WERI-Rb-1 (cell line): ENCODE data around the gene FAM20C.

Experiments used
- DNase-seq: peaks from one replicate; pipeline ENCODE4 v3.0.0-alpha.2; 2020
- H3K27ac ChIP-seq: fragments of 250-450 bp; sonication (Bioruptor Pico); 2 replicates; pipeline ENCODE4 v1.5.1; 2020; ENCODE audit warnings: mild to moderate bottlenecking, moderate library complexity
- H3K27me3 ChIP-seq: fragments of 250-450 bp; sonication (Bioruptor Pico); 2 replicates; pipeline ENCODE4 v1.5.1; 2021; ENCODE audit warnings: mild to moderate bottlenecking, low read depth, moderate library complexity; ENCODE audit not compliant: insufficient read depth, severe bottlenecking
- H3K36me3 ChIP-seq: fragments of 250-450 bp; sonication (Bioruptor Pico); 2 replicates; pipeline ENCODE4 v1.5.1; 2020; ENCODE audit warnings: mild to moderate bottlenecking, moderate library complexity
- H3K4me3 ChIP-seq: 2 replicates; pipeline ENCODE4 v1.5.1; 2011; ENCODE audit warnings: low read depth, mild to moderate bottlenecking, control low read depth, low read length
- H3K9me3 ChIP-seq: fragments of 250-450 bp; sonication (Bioruptor Pico); 2 replicates; pipeline ENCODE4 v1.5.1; 2021; ENCODE audit warnings: mild to moderate bottlenecking, moderate library complexity; ENCODE audit not compliant: severe bottlenecking
- TF ChIP-seq, protein P1 (sequence below): IDR thresholded peaks from 2 replicates; pipeline ENCODE4 v1.5.1; 2011; ENCODE audit warnings: low read depth, mild to moderate bottlenecking, control low read depth, inconsistent platforms, low read length

Gene FAM20C

GRCh38 chr7:252216-252965 lies 60.0 kb downstream of the FAM20C start:
- no peak overlapping the region for H3K27ac ChIP-seq
- H3K4me3 ChIP-seq, result no peak overlapping the region
- no peaks in the 10 kb centered on the region for H3K9me3 ChIP-seq
- TF ChIP-seq, protein P1, sequence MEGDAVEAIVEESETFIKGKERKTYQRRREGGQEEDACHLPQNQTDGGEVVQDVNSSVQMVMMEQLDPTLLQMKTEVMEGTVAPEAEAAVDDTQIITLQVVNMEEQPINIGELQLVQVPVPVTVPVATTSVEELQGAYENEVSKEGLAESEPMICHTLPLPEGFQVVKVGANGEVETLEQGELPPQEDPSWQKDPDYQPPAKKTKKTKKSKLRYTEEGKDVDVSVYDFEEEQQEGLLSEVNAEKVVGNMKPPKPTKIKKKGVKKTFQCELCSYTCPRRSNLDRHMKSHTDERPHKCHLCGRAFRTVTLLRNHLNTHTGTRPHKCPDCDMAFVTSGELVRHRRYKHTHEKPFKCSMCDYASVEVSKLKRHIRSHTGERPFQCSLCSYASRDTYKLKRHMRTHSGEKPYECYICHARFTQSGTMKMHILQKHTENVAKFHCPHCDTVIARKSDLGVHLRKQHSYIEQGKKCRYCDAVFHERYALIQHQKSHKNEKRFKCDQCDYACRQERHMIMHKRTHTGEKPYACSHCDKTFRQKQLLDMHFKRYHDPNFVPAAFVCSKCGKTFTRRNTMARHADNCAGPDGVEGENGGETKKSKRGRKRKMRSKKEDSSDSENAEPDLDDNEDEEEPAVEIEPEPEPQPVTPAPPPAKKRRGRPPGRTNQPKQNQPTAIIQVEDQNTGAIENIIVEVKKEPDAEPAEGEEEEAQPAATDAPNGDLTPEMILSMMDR, result no peak
- H3K36me3 ChIP-seq, result peaks cover 10% of the 10 kb centered on the region
- no peaks in the 10 kb centered on the region for H3K27me3 ChIP-seq
- DNase-seq, result no peak

- H3K27me3 ChIP-seq, result no peaks in the 10 kb centered on the region
- H3K36me3 ChIP-seq, result peaks cover 10% of the 10 kb centered on the region
- H3K4me3 ChIP-seq, result peak overlapping the region; percentile 51
- DNase-seq, result peak; percentile 73
- TF ChIP-seq, protein P1, result peak; percentile 30; the same call in 1 of the 2 replicates
- peak overlapping the region; percentile 60 for H3K27ac ChIP-seq
- no peaks in the 10 kb centered on the region for H3K9me3 ChIP-seq
These were observed 60.6 kb downstream of the FAM20C start for GRCh38 chr7:252981-253380.

DNA sequence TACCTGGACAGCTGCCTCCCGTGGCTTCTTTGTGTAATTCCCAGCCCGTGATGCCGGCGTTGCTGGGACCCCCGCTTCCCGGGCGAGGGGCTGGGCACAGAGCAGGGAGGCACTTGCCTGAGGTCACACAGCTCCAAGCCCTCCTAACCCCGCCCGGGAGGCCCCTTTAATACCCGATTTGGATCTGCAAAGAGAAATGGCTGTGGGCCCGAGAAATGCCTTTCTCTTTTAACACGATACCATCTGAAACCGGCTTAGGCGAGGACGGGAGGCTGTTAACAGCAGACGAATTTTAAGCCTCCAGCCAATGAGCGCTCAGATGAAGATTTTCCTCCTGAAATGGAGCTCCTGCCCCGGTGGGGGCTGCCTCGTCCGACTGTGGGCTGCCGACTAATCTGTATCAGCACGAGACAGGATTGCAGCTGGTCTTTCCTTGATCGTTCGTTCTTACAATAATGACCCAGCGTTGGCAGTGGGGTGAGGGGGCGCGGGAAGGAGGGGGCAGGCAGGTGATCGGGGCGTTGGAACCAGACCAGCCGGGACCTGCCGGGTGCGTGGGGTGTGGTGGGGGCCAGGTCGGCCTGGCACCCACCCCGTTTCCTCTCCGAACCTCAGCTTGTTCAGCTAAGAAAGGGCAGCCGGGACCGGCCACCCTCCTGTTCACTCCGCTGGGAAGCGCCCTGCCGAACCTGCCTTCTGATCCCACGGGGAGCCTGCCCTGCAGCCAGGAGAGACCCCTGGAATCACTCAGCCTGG lies 61.4 kb downstream of the FAM20C start:
- TF ChIP-seq, protein P1, result no peak
- peak overlapping the region; percentile 51 for H3K4me3 ChIP-seq
- H3K9me3 ChIP-seq, result no peaks in the 10 kb centered on the region
- peak; percentile 90 for DNase-seq
- H3K27me3 ChIP-seq, result no peaks in the 10 kb centered on the region
- H3K36me3 ChIP-seq, result peaks cover 13% of the 10 kb centered on the region
- H3K27ac ChIP-seq, result peak overlapping the region; percentile 60

DNA sequence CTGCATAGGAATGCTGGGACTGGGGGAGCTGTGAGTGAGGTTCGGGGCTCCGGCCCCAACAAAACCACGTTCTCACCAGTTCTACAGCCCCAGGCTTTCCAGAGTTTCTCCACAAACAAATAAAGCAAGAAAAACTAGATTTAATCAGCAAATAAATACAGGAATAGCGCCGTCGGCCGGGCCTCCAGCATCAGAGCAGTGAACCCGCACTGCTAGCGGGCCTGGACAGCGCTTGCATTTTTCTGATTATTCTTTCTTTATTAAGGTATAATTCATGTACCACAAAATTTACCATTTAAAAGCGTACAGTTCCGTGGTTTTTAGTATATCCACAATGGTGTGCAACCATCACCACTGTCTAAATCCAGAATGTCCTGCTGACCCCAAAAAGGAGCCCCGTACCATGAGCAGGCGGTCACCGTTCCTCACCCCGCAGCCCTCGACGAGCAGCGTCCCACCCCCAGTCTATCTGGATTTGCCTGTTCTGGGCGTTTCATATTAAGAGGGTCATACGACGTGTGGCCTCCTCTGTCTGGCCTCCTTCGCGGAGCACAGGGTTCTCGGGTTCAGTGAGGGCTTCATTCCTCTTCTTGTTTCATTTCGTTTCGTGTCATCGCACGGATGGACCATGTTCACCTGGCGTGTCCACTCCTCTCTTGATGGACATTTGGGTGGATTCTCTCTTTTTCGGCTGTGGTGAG lies 62.1 kb downstream of the FAM20C start:
- Histone ChIP-seq H3K36me3 (peaks cover 15% of the 10 kb centered on the region), H3K27ac (peak overlapping the region; percentile 60), H3K4me3 (peak overlapping the region; percentile 51), H3K9me3 (no peaks in the 10 kb centered on the region), H3K27me3 (no peaks in the 10 kb centered on the region)
- no peak for DNase-seq
- TF ChIP-seq, protein P1, result no peak

DNA sequence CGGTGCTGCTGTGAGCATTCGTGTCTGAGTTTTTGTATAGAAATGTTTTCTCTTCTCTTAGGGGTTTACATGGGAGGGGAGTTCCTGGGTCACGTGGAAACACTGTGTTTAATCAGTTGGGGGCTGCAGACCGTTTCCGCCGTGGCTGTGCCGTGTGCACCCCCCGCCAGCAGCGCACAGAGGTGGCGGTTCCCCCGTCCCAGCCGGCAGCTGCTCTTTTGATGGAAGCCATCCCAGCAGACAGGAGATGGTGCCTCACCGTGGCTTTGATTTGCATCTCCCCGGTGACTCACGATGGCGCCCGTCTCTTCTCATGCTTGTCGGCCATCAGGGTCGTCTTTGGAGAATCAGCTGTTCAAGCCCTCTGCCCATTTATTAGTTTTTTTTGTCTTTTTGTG lies 62.7 kb downstream of the FAM20C start:
- Histone ChIP-seq H3K9me3 (no peaks in the 10 kb centered on the region), H3K4me3 (no peak overlapping the region), H3K36me3 (peaks cover 20% of the 10 kb centered on the region), H3K27ac (no peak overlapping the region), H3K27me3 (no peaks in the 10 kb centered on the region)
- no peak for DNase-seq
- TF ChIP-seq, protein P1, result no peak
